WI38 (cell line): ENCODE measurements around the gene GALNT12.

Source experiments
- H3K4me3 ChIP-seq: 2 replicates; pipeline ENCODE4 v1.5.1; 2011; ENCODE audit warnings: low read depth, mild to moderate bottlenecking, control low read depth, low read length
- TF ChIP-seq, protein P1 (sequence below): IDR thresholded peaks from 2 replicates; pipeline ENCODE4 v1.5.1; 2012; ENCODE audit warnings: low read depth, mild to moderate bottlenecking, control low read depth, low read length

Gene GALNT12, protein sequence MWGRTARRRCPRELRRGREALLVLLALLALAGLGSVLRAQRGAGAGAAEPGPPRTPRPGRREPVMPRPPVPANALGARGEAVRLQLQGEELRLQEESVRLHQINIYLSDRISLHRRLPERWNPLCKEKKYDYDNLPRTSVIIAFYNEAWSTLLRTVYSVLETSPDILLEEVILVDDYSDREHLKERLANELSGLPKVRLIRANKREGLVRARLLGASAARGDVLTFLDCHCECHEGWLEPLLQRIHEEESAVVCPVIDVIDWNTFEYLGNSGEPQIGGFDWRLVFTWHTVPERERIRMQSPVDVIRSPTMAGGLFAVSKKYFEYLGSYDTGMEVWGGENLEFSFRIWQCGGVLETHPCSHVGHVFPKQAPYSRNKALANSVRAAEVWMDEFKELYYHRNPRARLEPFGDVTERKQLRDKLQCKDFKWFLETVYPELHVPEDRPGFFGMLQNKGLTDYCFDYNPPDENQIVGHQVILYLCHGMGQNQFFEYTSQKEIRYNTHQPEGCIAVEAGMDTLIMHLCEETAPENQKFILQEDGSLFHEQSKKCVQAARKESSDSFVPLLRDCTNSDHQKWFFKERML

DNA sequence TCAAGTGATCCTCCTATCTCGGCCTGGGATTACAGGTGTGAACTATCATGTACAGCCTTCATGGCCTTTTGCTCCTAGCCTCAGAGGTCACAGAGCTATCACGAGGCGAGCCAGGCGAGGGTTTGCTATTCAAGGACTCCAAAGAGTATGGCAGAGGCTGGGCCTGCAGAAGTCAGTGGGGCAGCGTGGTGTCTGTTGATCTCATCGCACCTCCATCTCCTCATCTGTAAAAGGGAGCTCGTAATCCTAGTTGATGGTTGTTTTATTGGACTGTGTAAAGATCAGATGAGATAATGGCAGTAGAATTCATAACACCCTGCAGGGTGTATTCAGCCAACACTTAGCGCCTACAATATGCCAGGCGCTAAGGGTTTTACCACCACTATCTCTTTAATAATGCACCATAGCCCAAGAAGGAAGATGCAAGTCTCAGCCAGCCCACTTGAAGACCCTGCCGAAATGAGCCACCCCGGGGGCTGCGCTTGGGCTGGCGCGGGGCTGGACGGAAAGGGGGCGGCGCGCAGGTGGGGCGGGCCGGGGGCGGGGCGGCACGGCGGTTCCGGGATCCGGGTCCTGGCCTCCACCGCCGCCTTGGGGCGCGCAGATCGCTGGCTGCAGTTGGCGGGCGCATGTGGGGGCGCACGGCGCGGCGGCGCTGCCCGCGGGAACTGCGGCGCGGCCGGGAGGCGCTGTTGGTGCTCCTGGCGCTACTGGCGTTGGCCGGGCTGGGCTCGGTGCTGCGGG lies at the start of gene GALNT12:
GALNT12 (plus strand) TSS at position 601 of the 744 bp plus-strand sequence; CDS start at position 630, 29 bp downstream.
- peak within 1 kb of the TSS; percentile 38 for H3K4me3 ChIP-seq
- TF ChIP-seq, protein P1, sequence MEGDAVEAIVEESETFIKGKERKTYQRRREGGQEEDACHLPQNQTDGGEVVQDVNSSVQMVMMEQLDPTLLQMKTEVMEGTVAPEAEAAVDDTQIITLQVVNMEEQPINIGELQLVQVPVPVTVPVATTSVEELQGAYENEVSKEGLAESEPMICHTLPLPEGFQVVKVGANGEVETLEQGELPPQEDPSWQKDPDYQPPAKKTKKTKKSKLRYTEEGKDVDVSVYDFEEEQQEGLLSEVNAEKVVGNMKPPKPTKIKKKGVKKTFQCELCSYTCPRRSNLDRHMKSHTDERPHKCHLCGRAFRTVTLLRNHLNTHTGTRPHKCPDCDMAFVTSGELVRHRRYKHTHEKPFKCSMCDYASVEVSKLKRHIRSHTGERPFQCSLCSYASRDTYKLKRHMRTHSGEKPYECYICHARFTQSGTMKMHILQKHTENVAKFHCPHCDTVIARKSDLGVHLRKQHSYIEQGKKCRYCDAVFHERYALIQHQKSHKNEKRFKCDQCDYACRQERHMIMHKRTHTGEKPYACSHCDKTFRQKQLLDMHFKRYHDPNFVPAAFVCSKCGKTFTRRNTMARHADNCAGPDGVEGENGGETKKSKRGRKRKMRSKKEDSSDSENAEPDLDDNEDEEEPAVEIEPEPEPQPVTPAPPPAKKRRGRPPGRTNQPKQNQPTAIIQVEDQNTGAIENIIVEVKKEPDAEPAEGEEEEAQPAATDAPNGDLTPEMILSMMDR = no peak

DNA sequence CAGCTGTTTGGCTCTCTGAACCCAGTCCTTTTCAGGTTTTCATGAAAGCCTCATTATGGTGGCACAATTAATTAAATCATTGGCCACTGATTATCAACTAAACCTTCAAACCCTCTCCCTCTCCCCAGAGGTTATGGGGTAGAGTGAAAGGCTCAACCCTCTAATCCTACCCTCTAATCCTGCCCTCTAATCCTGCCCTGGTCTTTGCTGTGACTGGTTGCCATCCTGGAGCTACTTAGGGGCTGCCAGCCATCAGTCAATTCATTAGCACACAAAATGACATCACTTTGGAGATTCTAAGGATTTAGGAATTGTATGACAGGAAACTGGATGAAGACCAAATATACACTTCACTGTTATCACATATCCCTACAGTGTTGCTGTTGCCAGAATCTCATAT lies 47.2 kb upstream of the GALNT12 start:
- TF ChIP-seq, protein P1 = no peak
- no peak overlapping the region for H3K4me3 ChIP-seq

DNA sequence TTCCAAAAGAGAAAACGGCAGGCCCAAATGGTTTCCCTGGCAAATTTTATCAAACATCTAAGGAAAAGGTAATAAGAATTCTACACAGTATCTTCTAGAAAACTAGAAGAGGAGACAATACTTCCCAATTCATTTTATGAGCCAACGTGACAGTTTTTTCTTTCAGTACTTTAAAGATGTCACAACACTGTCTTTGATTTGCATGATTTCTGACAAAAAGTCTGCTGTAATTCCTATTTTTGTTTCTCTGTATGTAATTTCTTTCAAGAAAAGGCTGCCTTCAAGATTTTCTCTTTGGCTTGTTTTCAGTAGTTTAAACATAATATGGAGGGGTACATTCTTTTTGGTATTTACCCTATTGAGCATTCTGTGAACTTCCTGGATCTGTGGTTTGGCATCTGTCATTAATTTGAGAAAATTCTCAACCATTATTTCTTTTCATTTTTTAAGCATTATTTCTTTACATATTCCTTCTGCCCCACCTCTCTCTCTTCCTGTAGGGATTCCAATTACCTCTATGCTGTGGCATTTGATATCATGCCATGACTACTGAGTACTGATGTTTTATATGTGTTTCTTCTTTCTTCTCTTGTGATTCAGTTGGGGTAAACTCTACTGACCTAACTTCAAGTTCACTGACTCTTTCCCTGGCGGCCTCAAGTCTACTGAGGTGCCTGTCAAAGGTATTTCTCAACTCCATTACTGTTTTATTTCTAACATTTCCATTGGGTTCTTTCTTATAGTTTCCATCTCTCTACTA lies 43.3 kb upstream of the GALNT12 start:
- TF ChIP-seq, protein P1 = no peak
- H3K4me3 ChIP-seq = no peak overlapping the region

DNA sequence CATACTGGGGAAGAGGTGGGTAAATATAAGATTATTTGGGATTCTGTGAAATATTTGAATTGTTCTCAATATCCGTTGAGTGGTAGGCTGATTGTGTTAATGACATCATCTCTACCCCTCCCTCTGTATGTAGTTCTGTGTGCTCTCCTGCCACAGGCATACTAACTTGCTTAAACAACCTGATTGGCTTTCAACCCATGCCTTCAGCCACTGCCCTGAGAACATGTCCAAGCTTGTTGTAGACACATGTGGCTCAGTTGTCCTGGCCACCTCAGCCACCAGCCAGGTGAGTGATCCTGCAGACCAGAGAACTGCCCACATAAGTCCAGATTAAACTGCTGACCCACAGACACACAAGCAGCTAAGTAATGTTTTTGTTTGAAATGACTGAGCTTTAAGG lies 42.2 kb upstream of the GALNT12 start:
- H3K4me3 ChIP-seq = no peak overlapping the region
- TF ChIP-seq, protein P1 = no peak

DNA sequence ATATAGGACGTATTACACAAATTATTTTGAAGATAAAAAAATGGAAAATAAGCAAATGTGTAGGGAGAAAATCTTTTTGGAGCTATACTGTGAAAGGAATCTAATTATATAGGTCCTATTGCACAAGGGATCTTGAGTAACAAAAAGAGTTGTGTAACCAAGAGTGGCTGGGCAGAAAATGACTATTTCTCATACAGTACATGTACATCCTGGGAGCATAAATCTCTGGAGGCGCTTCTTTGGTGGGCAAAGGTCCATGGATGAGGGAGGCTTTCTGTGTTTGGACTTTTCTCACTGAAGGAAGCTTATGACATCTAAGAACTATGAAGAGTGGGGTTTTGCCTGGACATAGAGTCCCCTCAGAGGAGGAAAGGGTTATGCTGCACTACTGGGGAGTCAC lies 40.9 kb upstream of the GALNT12 start:
- TF ChIP-seq, protein P1 = no peak
- no peak overlapping the region for H3K4me3 ChIP-seq

DNA sequence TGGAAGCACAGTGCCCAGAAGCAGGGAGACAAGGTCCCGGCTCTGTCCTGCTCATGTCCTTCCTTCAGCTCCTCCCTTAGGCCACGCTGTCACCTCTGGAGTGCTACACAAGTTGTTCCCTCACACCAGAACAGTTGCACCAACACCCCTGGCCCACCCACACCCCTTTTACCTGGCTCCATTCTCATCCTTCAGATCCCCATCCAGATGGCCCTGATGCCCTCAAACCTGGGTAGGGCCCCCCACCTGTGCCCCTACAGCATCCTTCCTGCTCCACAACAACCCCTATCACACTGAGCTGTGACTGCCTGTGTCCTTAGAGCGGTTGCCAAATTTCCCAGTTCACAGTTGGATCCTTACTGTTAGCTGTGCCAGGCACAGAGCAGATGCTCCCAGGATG lies 40.3 kb upstream of the GALNT12 start:
- TF ChIP-seq, protein P1 = no peak

More for the DNA sequence above, 40.3 kb upstream of the GALNT12 start:
- H3K4me3 ChIP-seq = no peak overlapping the region
